ENCODE results near the gene USP34.

DNA sequence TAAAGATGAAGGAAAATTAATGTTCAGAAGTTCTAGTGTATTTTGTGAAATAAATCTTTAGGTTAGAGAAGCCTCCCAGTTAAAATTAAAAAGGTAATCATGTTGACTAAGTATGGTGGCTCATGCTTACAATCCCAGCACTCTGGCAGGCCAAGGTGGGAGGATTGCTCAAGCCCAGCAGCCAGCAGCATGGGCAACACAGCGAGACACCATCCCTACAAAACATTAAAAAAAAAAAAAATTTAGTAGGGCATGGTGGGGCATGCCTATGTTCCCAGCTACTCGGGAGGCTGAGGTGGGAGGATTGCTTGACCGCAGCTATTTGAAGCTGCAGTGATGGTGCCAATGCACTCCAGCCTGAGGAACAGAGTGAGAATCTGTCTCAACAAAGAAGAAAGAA, 49.4 kb upstream of the USP34 start:
- TF ChIP-seq, protein P1, sequence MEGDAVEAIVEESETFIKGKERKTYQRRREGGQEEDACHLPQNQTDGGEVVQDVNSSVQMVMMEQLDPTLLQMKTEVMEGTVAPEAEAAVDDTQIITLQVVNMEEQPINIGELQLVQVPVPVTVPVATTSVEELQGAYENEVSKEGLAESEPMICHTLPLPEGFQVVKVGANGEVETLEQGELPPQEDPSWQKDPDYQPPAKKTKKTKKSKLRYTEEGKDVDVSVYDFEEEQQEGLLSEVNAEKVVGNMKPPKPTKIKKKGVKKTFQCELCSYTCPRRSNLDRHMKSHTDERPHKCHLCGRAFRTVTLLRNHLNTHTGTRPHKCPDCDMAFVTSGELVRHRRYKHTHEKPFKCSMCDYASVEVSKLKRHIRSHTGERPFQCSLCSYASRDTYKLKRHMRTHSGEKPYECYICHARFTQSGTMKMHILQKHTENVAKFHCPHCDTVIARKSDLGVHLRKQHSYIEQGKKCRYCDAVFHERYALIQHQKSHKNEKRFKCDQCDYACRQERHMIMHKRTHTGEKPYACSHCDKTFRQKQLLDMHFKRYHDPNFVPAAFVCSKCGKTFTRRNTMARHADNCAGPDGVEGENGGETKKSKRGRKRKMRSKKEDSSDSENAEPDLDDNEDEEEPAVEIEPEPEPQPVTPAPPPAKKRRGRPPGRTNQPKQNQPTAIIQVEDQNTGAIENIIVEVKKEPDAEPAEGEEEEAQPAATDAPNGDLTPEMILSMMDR (conservative IDR thresholded peaks at IDR 0.05 in 1 of 2, IDR thresholded peaks at IDR 0.05 in 1 of 2; ENCODE audit: low read depth in 1 of 2, low read length in 2 of 2): no peak
- TF ChIP-seq EZH2 (IDR thresholded peaks at IDR 0.05; ENCODE audit: low read length, missing control alignments): no peak
